PC-3 (cell line): ENCODE results near the gene CIB4. TPM values are rescaled to one million over a fixed set of nuclear protein-coding genes. Genes with fewer than 3 reads are reported as not detected.

Source experiments
- ATAC-seq: fragments of 200-7000 bp; cut with Tn5 transposase; 2 replicates; pipeline ENCODE4 v1.9.1; 2020; ENCODE audit warnings: mild to moderate bottlenecking, moderate library complexity
- BruUV-seq: library from RNA; stranded (reverse); fragments of 400-500 nt; replicated peaks from 2 replicates; lab custom pipeline; 2021; lab: Mats Ljungman, UMichigan
- CTCF ChIA-PET: fragments of 300-600 bp; sonication (Branson Sonifier 250); formaldehyde crosslinking; loops from one replicate; lab custom pipeline; 2022; ENCODE audit warnings: antibody characterized with exemption; lab: Charles Lee
- POLR2A ChIA-PET: fragments of 300-600 bp; sonication (Branson Sonifier 250); formaldehyde crosslinking; loops from one replicate; lab custom pipeline; 2022; ENCODE audit warnings: antibody characterized with exemption; ENCODE audit not compliant: unreplicated experiment; lab: Charles Lee
- DNase-seq: peaks from one replicate; pipeline ENCODE4 v3.0.0-alpha.2; 2015
- H2AFZ ChIP-seq: fragments of 300-600 bp; sonication (generic); 2 replicates; pipeline ENCODE4 v1.6.0; 2016; ENCODE audit warnings: antibody characterized with exemption, low read length
- H3F3A ChIP-seq: fragments of 300-600 bp; sonication (generic); one replicate; pipeline ENCODE4 v1.6.0; 2017; ENCODE audit warnings: antibody characterized with exemption, low read length, control low read depth, mild to moderate bottlenecking; ENCODE audit not compliant: unreplicated experiment
- H3K27ac ChIP-seq: fragments of 300-600 bp; sonication (generic); 2 replicates; pipeline ENCODE4 v1.5.1; 2016; ENCODE audit warnings: mild to moderate bottlenecking, low read length
- H3K27me3 ChIP-seq: fragments of 300-600 bp; sonication (generic); 2 replicates; pipeline ENCODE4 v1.6.1; 2016; ENCODE audit warnings: low read length, mixed read lengths
- H3K36me3 ChIP-seq: fragments of 300-600 bp; sonication (generic); 2 replicates; pipeline ENCODE4 v1.6.1; 2016; ENCODE audit warnings: low read depth, mixed run types, low read length, mixed read lengths
- H3K4me1 ChIP-seq: fragments of 300-600 bp; sonication (generic); 2 replicates; pipeline ENCODE4 v1.5.1; 2016; ENCODE audit warnings: low read length; ENCODE audit not compliant: insufficient read depth
- H3K4me2 ChIP-seq: fragments of 300-600 bp; sonication (generic); 2 replicates; pipeline ENCODE4 v1.6.0; 2016; ENCODE audit warnings: low read length
- H3K4me3 ChIP-seq: fragments of 300-600 bp; sonication (generic); 2 replicates; pipeline ENCODE4 v1.5.1; 2016; ENCODE audit warnings: mild to moderate bottlenecking, low read length, mixed read lengths
- H3K79me2 ChIP-seq: fragments of 300-600 bp; sonication (generic); 2 replicates; pipeline ENCODE4 v1.6.1; 2017; ENCODE audit warnings: low read length, mixed read lengths
- H3K9ac ChIP-seq: fragments of 300-600 bp; sonication (generic); 2 replicates; pipeline ENCODE4 v1.6.0; 2016; ENCODE audit warnings: mild to moderate bottlenecking, low read length
- H3K9me2 ChIP-seq: fragments of 300-600 bp; sonication (generic); replicated peaks from 2 replicates; pipeline ENCODE4 v1.6.1; 2016; ENCODE audit warnings: mixed run types, low read length, mixed read lengths
- H3K9me3 ChIP-seq: fragments of 300-600 bp; sonication (generic); 2 replicates; pipeline ENCODE4 v1.6.1; 2016; ENCODE audit warnings: low read length, mixed read lengths
- H4K20me1 ChIP-seq: fragments of 300-600 bp; sonication (generic); 2 replicates; pipeline ENCODE4 v1.6.1; 2016; ENCODE audit warnings: low read length, mixed read lengths
- CTCF ChIP-seq: fragments of 300-600 bp; sonication (generic); conservative IDR thresholded peaks from 2 replicates; pipeline ENCODE4 v1.5.1; 2017; ENCODE audit warnings: antibody characterized with exemption, low read depth, mild to moderate bottlenecking, low read length
- EZH2 ChIP-seq: fragments of 300-600 bp; sonication (generic); IDR thresholded peaks from one replicate; pipeline ENCODE4 v1.6.1; 2017; ENCODE audit warnings: antibody characterized with exemption, mild to moderate bottlenecking, low read length; ENCODE audit not compliant: unreplicated experiment
- EZH2phosphoT487 ChIP-seq: fragments of 300-600 bp; sonication (generic); IDR thresholded peaks from 2 replicates; pipeline ENCODE4 v1.6.1; 2018; ENCODE audit warnings: mild to moderate bottlenecking, antibody characterized with exemption, low read length, borderline replicate concordance
- intact Hi-C: fragments of 100-400 bp; cut with micrococcal nuclease; formaldehyde crosslinking; loops from 2 replicates; pipeline ENCODE4 v1.9.0; 2023
- total RNA-seq: library from RNA; depleted of rRNA; stranded (reverse); fragments of >200 nt; gene quantifications from 2 replicates; pipeline ENCODE4 v1.2.3, GENCODE V29; 2014

The CIB4 gene
- total RNA-seq, 1 experiment from 2014 or later, result not detected

DNA sequence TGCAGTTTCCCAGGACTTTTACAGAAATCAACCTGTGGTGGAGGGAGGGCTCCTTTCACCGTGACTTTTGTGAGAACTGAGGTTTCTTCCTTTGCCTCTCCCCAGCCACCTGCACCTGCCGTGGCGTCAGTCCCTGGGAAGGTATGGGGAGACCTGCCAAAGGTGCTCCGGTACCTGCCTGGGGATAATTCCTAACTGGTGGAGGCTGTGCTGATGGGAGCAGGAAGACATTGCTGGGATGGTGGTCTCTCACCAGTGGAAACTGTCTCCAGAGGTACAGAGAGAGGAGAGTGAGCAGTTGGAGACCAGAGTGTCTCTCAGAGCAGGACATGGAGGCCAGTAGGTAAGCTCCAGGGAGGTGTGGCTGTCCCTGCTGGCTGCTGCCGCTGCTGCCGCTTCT, 52.6 kb downstream of the CIB4 start:
- Histone ChIP-seq H2AFZ (no peak overlapping the region), H3K9me3 (no peaks in the 10 kb centered on the region), H3K4me1 (no peaks in the 10 kb centered on the region), H3K4me3 (no peak overlapping the region), H4K20me1 (no peaks in the 10 kb centered on the region), H3K4me2 (no peak overlapping the region), H3K9me2 (no peaks in the 10 kb centered on the region), H3K9ac (no peak overlapping the region), H3K27ac (no peak overlapping the region), H3K79me2 (no peaks in the 10 kb centered on the region), H3F3A (no peaks in the 10 kb centered on the region), H3K27me3 (peaks cover 84% of the 10 kb centered on the region), H3K36me3 (no peaks in the 10 kb centered on the region)
- intact Hi-C loops, result no loop called here
- DNase-seq (no peak), ATAC-seq (no peak)
- TF ChIP-seq CTCF (no peak), EZH2 (no peak), EZH2phosphoT487 (no peak)
- CTCF ChIA-PET, result no interaction called here
- POLR2A ChIA-PET, result no interaction called here
- BruUV-seq, result no TSS peak

- Histone ChIP-seq H3K9ac (no peak overlapping the region), H3K27ac (no peak overlapping the region), H3K36me3 (no peaks in the 10 kb centered on the region), H3K9me3 (no peaks in the 10 kb centered on the region), H3K27me3 (peaks cover 86% of the 10 kb centered on the region), H3K79me2 (no peaks in the 10 kb centered on the region), H3K4me1 (no peaks in the 10 kb centered on the region), H3K4me2 (no peak overlapping the region), H3K9me2 (no peaks in the 10 kb centered on the region), H2AFZ (no peak overlapping the region), H3K4me3 (no peak overlapping the region), H4K20me1 (no peaks in the 10 kb centered on the region), H3F3A (no peaks in the 10 kb centered on the region)
- no peak for DNase-seq
- ATAC-seq, result no peak
- intact Hi-C loops, result no loop called here
- ChIA-PET POLR2A (no interaction called here), CTCF (no interaction called here)
- BruUV-seq, result no TSS peak
- TF ChIP-seq EZH2phosphoT487 (no peak), EZH2 (no peak), CTCF (no peak)
These were observed 53.2 kb downstream of the CIB4 start for GRCh38 chr2:26587994-26588393.

GRCh38 chr2:26585966-26586365, 55.2 kb downstream of the CIB4 start:
- Histone ChIP-seq H3K79me2 (no peaks in the 10 kb centered on the region), H3K36me3 (no peaks in the 10 kb centered on the region), H3K27me3 (peaks cover 87% of the 10 kb centered on the region), H3K9me2 (no peaks in the 10 kb centered on the region), H3K9me3 (no peaks in the 10 kb centered on the region), H2AFZ (no peak overlapping the region), H3K27ac (no peak overlapping the region), H3K9ac (no peak overlapping the region), H3F3A (no peaks in the 10 kb centered on the region), H3K4me2 (no peak overlapping the region), H3K4me1 (no peaks in the 10 kb centered on the region), H4K20me1 (no peaks in the 10 kb centered on the region), H3K4me3 (no peak overlapping the region)
- POLR2A ChIA-PET, result interaction anchor here (0.6 kb wide), 1 partner anchor 1480 kb away, joined by 13 read pairs; no protein-coding TSS in a partner anchor
- intact Hi-C loops, result no loop called here
- DNase-seq (no peak), ATAC-seq (no peak)
- TF ChIP-seq EZH2 (no peak), EZH2phosphoT487 (no peak), CTCF (no peak)
- BruUV-seq, result no TSS peak
- CTCF ChIA-PET, result interaction anchor here (0.6 kb wide), 1 partner anchor 44 kb away, joined by 3 read pairs; no protein-coding TSS in a partner anchor
